GM18951 (cell line): ENCODE data around the gene RPS26.

Experiments
- POLR2A ChIP-seq: IDR thresholded peaks from 4 replicates; pipeline ENCODE4 v1.6.1; 2011; ENCODE audit warnings: mild to moderate bottlenecking; ENCODE audit not compliant: insufficient read length, insufficient read depth; ENCODE audit errors: extremely low read depth
- in situ Hi-C: fragments of 300-500 bp; cut with MboI; formaldehyde crosslinking; loops from one replicate; pipeline ENCODE4 v1.12.0; 2022; ENCODE audit warnings: low sequenced_read_pairs, mixed read lengths, inconsistent platforms; ENCODE audit not compliant: unreplicated experiment

The RPS26 gene

GRCh38 chr12:56007564-56008559 is 33.9 kb upstream of the RPS26 start:
- peak; percentile 15 for TF ChIP-seq POLR2A
- in situ Hi-C loops, result no loop called here

- in situ Hi-C loops, result no loop called here
- no peak for TF ChIP-seq POLR2A
Measured at GRCh38 chr12:56010111-56010570, 31.6 kb upstream of the RPS26 start.

- TF ChIP-seq POLR2A, result no peak
- in situ Hi-C loops, result no loop called here
Measured at GRCh38 chr12:56011509-56012090, 30.1 kb upstream of the RPS26 start.

GRCh38 chr12:56013482-56013881 is 28.2 kb upstream of the RPS26 start:
- TF ChIP-seq POLR2A, result no peak
- in situ Hi-C loops, result no loop called here

- in situ Hi-C loops, result no loop called here
- no peak for TF ChIP-seq POLR2A
Measured at GRCh38 chr12:56014205-56014604, 27.5 kb upstream of the RPS26 start.

GRCh38 chr12:56017181-56017580 is 24.5 kb upstream of the RPS26 start:
- TF ChIP-seq POLR2A, result no peak
- in situ Hi-C loops, result no loop called here

DNA sequence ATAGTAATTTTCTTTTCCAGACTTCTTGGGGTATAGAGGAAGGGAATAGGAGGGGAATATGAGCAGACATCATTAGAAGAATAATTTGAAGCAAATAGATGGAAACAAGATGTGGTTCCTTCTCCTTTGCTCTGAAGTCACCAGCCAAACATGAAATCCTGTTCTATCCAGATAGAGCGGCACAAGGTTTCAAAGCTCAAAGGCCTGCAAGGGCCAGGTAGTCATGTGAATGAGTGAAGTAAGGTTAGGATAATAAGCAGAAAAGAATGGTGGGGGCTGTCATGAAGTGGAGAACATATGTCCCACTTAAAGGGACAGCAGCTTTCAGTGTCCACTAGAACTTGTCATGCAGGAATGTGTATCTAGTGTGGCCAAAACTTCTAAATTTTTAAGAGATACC is 23.4 kb upstream of the RPS26 start:
- no peak for TF ChIP-seq POLR2A
- in situ Hi-C loops, result no loop called here

GRCh38 chr12:56020423-56021184 is 21.1 kb upstream of the RPS26 start, which contains the start of gene IKZF4:
TSS of gene IKZF4 (plus strand) at chr12:56021043. CDS start at chr12:56021494, 451 bp downstream.
- in situ Hi-C loops, result no loop called here
- TF ChIP-seq POLR2A, result no peak

- in situ Hi-C loops, result no loop called here
- TF ChIP-seq POLR2A, result no peak
Measured at GRCh38 chr12:56021889-56022497, 19.7 kb upstream of the RPS26 start.

- in situ Hi-C loops, result no loop called here
- TF ChIP-seq POLR2A, result no peak
Measured at GRCh38 chr12:56028511-56029165, 13.1 kb upstream of the RPS26 start.

DNA sequence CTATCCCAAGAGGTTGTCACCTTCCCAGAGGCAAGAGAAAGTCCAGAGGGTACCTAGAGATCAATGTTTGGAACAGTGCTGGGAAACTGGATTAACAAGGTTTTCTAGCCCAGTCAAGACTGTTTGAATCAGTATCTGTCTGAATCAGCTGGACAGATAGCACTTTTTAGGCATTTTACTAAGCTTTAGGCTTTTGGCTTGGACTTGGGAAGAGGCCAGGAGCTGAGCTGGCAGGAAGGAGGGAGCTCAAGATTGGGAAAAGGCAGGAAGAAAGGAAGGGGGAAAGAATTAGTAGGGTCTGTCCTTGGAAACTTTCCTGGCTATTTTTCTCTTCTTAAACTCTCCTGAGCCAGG is 12.6 kb upstream of the RPS26 start:
- TF ChIP-seq POLR2A, result no peak
- in situ Hi-C loops, result no loop called here

- no peak for TF ChIP-seq POLR2A
- in situ Hi-C loops, result loop anchor here (10.0 kb wide), 1 partner anchor 275 kb away; no protein-coding TSS in a partner anchor
Measured at GRCh38 chr12:56029666-56030293, 11.9 kb upstream of the RPS26 start.
